H1 (cell line): Measurements from ENCODE around the gene WFDC5. TPM values are rescaled to one million over a fixed set of nuclear protein-coding genes. Genes with fewer than 3 reads are reported as not detected.

Experiments
- CTBP2 ChIP-seq: IDR thresholded peaks from 2 replicates; pipeline ENCODE4 v1.7.0; 2011; ENCODE audit warnings: borderline replicate concordance, mild to moderate bottlenecking, moderate library complexity, mixed read lengths, low read length; ENCODE audit not compliant: insufficient read depth, insufficient read length
- RNF2 ChIP-seq: fragments of 200-900, 300-1000 bp; sonication (generic); IDR thresholded peaks from 2 replicates; pipeline ENCODE4 v1.7.1; 2016; ENCODE audit warnings: borderline replicate concordance, low read depth, mild to moderate bottlenecking, antibody characterized with exemption, low read length; ENCODE audit not compliant: poor library complexity, severe bottlenecking; ENCODE audit errors: missing control alignments
- TCF12 ChIP-seq: IDR thresholded peaks from 2 replicates; pipeline ENCODE4 v1.6.1; 2011; ENCODE audit warnings: low read depth, mild to moderate bottlenecking, low read length
- polyA plus RNA-seq, 7 experiments: library from polyadenylated mRNA; depleted of rRNA in 3 of 7; stranded (reverse) in 5 of 7; unstranded in 2 of 7; fragments of >200 nt in 5 of 7; fragments of 200-250 nt in 2 of 7; gene quantifications; 1 replicate in 5 of 7; 2 replicates in 1 of 7; 4 replicates in 1 of 7; pipeline versions ENCODE4 v1.2.1 to v1.2.3, GENCODE V29; 2011 to 2013; ENCODE audit warnings: missing spikeins in 2 of 7, mixed read lengths in 2 of 7
- total RNA-seq: library from RNA; stranded (reverse); fragmentation: NEBNext Ultra II Directional; extraction: Animal tissue kit (Norgen Biotek cat#: 25700); gene quantifications from 2 replicates; pipeline ENCODE4 v1.2.1, GENCODE V29; 2021
- TF ChIP-seq, protein P1 (sequence below): fragments of 300-600 bp; sonication (generic); IDR thresholded peaks from 2 replicates; pipeline ENCODE4 v1.7.1; 2012; ENCODE audit warnings: low read length, moderate library complexity, mild to moderate bottlenecking, inconsistent platforms; ENCODE audit not compliant: insufficient replicate concordance

WFDC5 gene
- total and polyA plus RNA-seq, 2 of the 8 experiments (the other 6 are each of a cell fraction or from before 2014, with no cell fraction given): not detected

- TF ChIP-seq, protein P1, sequence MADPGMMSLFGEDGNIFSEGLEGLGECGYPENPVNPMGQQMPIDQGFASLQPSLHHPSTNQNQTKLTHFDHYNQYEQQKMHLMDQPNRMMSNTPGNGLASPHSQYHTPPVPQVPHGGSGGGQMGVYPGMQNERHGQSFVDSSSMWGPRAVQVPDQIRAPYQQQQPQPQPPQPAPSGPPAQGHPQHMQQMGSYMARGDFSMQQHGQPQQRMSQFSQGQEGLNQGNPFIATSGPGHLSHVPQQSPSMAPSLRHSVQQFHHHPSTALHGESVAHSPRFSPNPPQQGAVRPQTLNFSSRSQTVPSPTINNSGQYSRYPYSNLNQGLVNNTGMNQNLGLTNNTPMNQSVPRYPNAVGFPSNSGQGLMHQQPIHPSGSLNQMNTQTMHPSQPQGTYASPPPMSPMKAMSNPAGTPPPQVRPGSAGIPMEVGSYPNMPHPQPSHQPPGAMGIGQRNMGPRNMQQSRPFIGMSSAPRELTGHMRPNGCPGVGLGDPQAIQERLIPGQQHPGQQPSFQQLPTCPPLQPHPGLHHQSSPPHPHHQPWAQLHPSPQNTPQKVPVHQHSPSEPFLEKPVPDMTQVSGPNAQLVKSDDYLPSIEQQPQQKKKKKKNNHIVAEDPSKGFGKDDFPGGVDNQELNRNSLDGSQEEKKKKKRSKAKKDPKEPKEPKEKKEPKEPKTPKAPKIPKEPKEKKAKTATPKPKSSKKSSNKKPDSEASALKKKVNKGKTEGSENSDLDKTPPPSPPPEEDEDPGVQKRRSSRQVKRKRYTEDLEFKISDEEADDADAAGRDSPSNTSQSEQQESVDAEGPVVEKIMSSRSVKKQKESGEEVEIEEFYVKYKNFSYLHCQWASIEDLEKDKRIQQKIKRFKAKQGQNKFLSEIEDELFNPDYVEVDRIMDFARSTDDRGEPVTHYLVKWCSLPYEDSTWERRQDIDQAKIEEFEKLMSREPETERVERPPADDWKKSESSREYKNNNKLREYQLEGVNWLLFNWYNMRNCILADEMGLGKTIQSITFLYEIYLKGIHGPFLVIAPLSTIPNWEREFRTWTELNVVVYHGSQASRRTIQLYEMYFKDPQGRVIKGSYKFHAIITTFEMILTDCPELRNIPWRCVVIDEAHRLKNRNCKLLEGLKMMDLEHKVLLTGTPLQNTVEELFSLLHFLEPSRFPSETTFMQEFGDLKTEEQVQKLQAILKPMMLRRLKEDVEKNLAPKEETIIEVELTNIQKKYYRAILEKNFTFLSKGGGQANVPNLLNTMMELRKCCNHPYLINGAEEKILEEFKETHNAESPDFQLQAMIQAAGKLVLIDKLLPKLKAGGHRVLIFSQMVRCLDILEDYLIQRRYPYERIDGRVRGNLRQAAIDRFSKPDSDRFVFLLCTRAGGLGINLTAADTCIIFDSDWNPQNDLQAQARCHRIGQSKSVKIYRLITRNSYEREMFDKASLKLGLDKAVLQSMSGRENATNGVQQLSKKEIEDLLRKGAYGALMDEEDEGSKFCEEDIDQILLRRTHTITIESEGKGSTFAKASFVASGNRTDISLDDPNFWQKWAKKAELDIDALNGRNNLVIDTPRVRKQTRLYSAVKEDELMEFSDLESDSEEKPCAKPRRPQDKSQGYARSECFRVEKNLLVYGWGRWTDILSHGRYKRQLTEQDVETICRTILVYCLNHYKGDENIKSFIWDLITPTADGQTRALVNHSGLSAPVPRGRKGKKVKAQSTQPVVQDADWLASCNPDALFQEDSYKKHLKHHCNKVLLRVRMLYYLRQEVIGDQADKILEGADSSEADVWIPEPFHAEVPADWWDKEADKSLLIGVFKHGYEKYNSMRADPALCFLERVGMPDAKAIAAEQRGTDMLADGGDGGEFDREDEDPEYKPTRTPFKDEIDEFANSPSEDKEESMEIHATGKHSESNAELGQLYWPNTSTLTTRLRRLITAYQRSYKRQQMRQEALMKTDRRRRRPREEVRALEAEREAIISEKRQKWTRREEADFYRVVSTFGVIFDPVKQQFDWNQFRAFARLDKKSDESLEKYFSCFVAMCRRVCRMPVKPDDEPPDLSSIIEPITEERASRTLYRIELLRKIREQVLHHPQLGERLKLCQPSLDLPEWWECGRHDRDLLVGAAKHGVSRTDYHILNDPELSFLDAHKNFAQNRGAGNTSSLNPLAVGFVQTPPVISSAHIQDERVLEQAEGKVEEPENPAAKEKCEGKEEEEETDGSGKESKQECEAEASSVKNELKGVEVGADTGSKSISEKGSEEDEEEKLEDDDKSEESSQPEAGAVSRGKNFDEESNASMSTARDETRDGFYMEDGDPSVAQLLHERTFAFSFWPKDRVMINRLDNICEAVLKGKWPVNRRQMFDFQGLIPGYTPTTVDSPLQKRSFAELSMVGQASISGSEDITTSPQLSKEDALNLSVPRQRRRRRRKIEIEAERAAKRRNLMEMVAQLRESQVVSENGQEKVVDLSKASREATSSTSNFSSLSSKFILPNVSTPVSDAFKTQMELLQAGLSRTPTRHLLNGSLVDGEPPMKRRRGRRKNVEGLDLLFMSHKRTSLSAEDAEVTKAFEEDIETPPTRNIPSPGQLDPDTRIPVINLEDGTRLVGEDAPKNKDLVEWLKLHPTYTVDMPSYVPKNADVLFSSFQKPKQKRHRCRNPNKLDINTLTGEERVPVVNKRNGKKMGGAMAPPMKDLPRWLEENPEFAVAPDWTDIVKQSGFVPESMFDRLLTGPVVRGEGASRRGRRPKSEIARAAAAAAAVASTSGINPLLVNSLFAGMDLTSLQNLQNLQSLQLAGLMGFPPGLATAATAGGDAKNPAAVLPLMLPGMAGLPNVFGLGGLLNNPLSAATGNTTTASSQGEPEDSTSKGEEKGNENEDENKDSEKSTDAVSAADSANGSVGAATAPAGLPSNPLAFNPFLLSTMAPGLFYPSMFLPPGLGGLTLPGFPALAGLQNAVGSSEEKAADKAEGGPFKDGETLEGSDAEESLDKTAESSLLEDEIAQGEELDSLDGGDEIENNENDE: no peak
- TF ChIP-seq RNF2 (no peak), TCF12 (no peak), CTBP2 (no peak)
Observed at GRCh38 chr20:45101333-45101850, 13.6 kb downstream of the WFDC5 start (continued).
